HG02981 (cell line): ENCODE results near the gene ADCY2.

Source experiments
- ATAC-seq: cut with Tn5 transposase; IDR thresholded peaks from one replicate; pipeline ENCODE4 v1.9.1; 2021; ENCODE audit warnings: mild to moderate bottlenecking, moderate library complexity; ENCODE audit not compliant: unreplicated experiment

Gene ADCY2

GRCh38 chr5:7395947-7396712, at the start of gene ADCY2:
Gene ADCY2, plus strand, starts transcription at chr5:7396138. Its CDS starts 159 bp downstream, at chr5:7396297.
- no peak for ATAC-seq

- ATAC-seq: no peak
These were observed 48.6 kb upstream of the ADCY2 start for GRCh38 chr5:7347377-7347776.

GRCh38 chr5:7348168-7348854, 47.6 kb upstream of the ADCY2 start:
- no peak for ATAC-seq

GRCh38 chr5:7361593-7361992, 34.3 kb upstream of the ADCY2 start:
- ATAC-seq: no peak

- no peak for ATAC-seq
These were observed 32.8 kb upstream of the ADCY2 start for GRCh38 chr5:7363067-7363677.

GRCh38 chr5:7364226-7364875, 31.6 kb upstream of the ADCY2 start:
- no peak for ATAC-seq

GRCh38 chr5:7367780-7368179, 28.2 kb upstream of the ADCY2 start:
- no peak for ATAC-seq

- no peak for ATAC-seq
These were observed 23.5 kb upstream of the ADCY2 start for GRCh38 chr5:7372399-7372798.

GRCh38 chr5:7374186-7374585, 21.8 kb upstream of the ADCY2 start:
- no peak for ATAC-seq

- no peak for ATAC-seq
These were observed 20.5 kb upstream of the ADCY2 start for GRCh38 chr5:7375457-7375856.

GRCh38 chr5:7376871-7377270, 19.1 kb upstream of the ADCY2 start:
- ATAC-seq: no peak

GRCh38 chr5:7377761-7378160, 18.2 kb upstream of the ADCY2 start:
- no peak for ATAC-seq

- no peak for ATAC-seq
These were observed 13.3 kb upstream of the ADCY2 start for GRCh38 chr5:7382588-7382987.

GRCh38 chr5:7385681-7386080, 10.3 kb upstream of the ADCY2 start:
- no peak for ATAC-seq

GRCh38 chr5:7388553-7388952, 7.4 kb upstream of the ADCY2 start:
- ATAC-seq: no peak

GRCh38 chr5:7391215-7391614, 4.7 kb upstream of the ADCY2 start:
- no peak for ATAC-seq

- no peak for ATAC-seq
These were observed 3.9 kb upstream of the ADCY2 start for GRCh38 chr5:7391814-7392692.

GRCh38 chr5:7392693-7393024, 3.3 kb upstream of the ADCY2 start:
- no peak for ATAC-seq

GRCh38 chr5:7393921-7394799, 1.8 kb upstream of the ADCY2 start:
- no peak for ATAC-seq
